Fibroblast of lung (primary cell): Measurements from ENCODE around the gene TRMT2A. TPM values are rescaled to one million over a fixed set of nuclear protein-coding genes. Genes with fewer than 3 reads are reported as not detected.

ENCODE experiments used
- DNase-seq, 2 donors: peaks; one replicate each; pipeline versions ENCODE4 v3.0.0 to v3.0.0-alpha.2; 2010; ENCODE audit warnings: low read depth in 2 of 2
- H2AFZ ChIP-seq: 2 replicates; pipeline ENCODE4 v1.5.1; 2012; ENCODE audit warnings: low read length, control low read depth, inconsistent platforms
- H3K27ac ChIP-seq: 2 replicates; pipeline ENCODE4 v1.5.1; 2011; ENCODE audit warnings: low read length, control low read depth; ENCODE audit not compliant: insufficient read depth
- H3K27me3 ChIP-seq: 2 replicates; pipeline ENCODE4 v1.5.1; 2011; ENCODE audit warnings: mild to moderate bottlenecking, low read length; ENCODE audit not compliant: control insufficient read depth, insufficient read depth
- H3K36me3 ChIP-seq: 2 replicates; pipeline ENCODE4 v1.5.1; 2011; ENCODE audit warnings: low read length; ENCODE audit not compliant: control insufficient read depth, insufficient read depth
- H3K4me1 ChIP-seq: 2 replicates; pipeline ENCODE4 v1.5.1; 2011; ENCODE audit warnings: low read length; ENCODE audit not compliant: control insufficient read depth, insufficient read depth; ENCODE audit errors: extremely low read depth
- H3K4me2 ChIP-seq: 2 replicates; pipeline ENCODE4 v1.5.1; 2011; ENCODE audit warnings: low read length, control low read depth; ENCODE audit not compliant: insufficient read depth; ENCODE audit errors: extremely low read depth
- H3K4me3 ChIP-seq, 4 experiments: fragments of 200-600 bp in 1 of 4; sonication (generic) in 1 of 4; replicated peaks in 1 of 4; 2 replicates each; pipeline ENCODE4 v1.5.1; 2011 to 2016; ENCODE audit warnings: low read length in 4 of 4, low read depth in 3 of 4, mild to moderate bottlenecking in 3 of 4, control low read depth in 2 of 4, inconsistent platforms in 1 of 4, mixed read lengths in 1 of 4; ENCODE audit not compliant: insufficient read depth in 1 of 4; ENCODE audit errors: control extremely low read depth in 1 of 4
- H3K79me2 ChIP-seq: 2 replicates; pipeline ENCODE4 v1.5.1; 2012; ENCODE audit warnings: mild to moderate bottlenecking, low read length, inconsistent platforms; ENCODE audit not compliant: control insufficient read depth, insufficient read depth
- H3K9ac ChIP-seq: 2 replicates; pipeline ENCODE4 v1.5.1; 2011; ENCODE audit warnings: mild to moderate bottlenecking, low read length, control low read depth; ENCODE audit not compliant: insufficient read depth
- H3K9me3 ChIP-seq: 2 replicates; pipeline ENCODE4 v1.5.1; 2012; ENCODE audit warnings: low read depth, low read length; ENCODE audit not compliant: control insufficient read depth, insufficient read depth
- H4K20me1 ChIP-seq: 2 replicates; pipeline ENCODE4 v1.5.1; 2011; ENCODE audit warnings: low read length; ENCODE audit not compliant: control insufficient read depth, insufficient read depth; ENCODE audit errors: extremely low read depth
- CTCF ChIP-seq, 2 donors: IDR thresholded peaks in 1 of 2; conservative IDR thresholded peaks in 1 of 2; 1 replicate in 1 of 2; 2 replicates in 1 of 2; pipeline ENCODE4 v1.5.1; 2011 to 2012; ENCODE audit warnings: low read length in 2 of 2, control low read depth in 1 of 2, inconsistent platforms in 1 of 2, low read depth in 1 of 2, mild to moderate bottlenecking in 1 of 2
- EZH2 ChIP-seq: IDR thresholded peaks from 2 replicates; pipeline ENCODE4 v1.5.1; 2012; ENCODE audit warnings: low read length, control low read depth, mild to moderate bottlenecking; ENCODE audit errors: missing control alignments
- polyA plus RNA-seq, 2 donors: library from polyadenylated mRNA; depleted of rRNA in 1 of 2; stranded (reverse) in 1 of 2; unstranded in 1 of 2; fragments of >200 nt; gene quantifications; 2 replicates each; pipeline ENCODE4 v1.2.1, GENCODE V29; 2011 to 2012; ENCODE audit warnings: missing spikeins in 1 of 2
- total RNA-seq: library from RNA; depleted of rRNA; stranded (reverse); fragments of >200 nt; gene quantifications from 2 replicates; pipeline ENCODE4 v1.2.1, GENCODE V29; 2014

TRMT2A gene
- total and polyA plus RNA-seq, 2 donors (not counting 1 experiment from before 2014, with no cell fraction given) = 13.5 to 52.2 TPM

DNA sequence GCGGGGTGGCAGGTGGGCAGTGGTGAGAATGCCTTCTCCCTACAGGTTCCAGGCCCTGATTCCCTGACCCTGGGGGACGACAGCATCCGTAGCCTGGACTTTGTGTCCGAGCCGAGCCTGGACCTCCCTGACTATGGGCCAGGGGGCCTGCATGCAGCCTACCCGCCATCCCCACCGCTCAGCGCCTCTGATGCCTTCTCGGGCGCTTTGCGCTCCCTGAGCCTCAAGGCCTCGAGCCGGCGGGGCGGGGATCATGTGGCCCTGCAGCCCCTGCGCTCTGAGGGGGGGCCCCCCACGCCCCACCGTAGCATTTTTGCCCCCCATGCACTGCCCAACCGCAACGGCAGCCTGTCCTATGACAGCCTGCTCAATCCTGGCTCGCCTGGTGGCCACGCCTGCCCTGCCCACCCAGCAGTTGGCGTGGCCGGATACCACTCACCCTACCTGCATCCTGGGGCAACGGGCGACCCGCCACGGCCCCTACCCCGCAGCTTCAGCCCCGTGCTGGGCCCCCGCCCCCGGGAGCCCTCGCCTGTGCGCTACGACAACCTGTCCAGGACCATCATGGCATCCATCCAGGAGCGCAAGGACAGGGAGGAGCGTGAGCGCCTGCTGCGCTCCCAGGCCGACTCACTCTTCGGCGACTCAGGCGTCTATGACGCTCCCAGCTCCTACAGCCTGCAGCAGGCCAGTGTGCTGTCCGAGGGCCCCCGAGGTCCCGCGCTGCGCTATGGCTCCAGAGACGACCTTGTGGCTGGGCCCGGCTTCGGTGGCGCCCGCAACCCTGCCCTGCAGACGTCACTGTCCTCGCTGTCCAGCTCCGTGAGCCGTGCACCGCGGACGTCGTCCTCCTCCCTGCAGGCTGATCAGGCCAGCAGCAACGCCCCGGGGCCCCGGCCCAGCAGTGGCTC lies 25.9 kb upstream of the TRMT2A start:
- Histone ChIP-seq H3K36me3 (peaks cover 18% of the 10 kb centered on the region), H3K4me2 (no peak overlapping the region), H4K20me1 (no peaks in the 10 kb centered on the region), H3K4me1 (no peaks in the 10 kb centered on the region), H3K9me3 (no peaks in the 10 kb centered on the region), H2AFZ (no peak overlapping the region), H3K4me3 (no peak overlapping the region), H3K27ac (no peak overlapping the region), H3K9ac (no peak overlapping the region), H3K79me2 (peaks cover 8% of the 10 kb centered on the region), H3K27me3 (no peaks in the 10 kb centered on the region)
- TF ChIP-seq CTCF (conservative IDR thresholded peaks at IDR 0.05 in 1 of 2, IDR thresholded peaks at IDR 0.05 in 1 of 2; ENCODE audit: low read depth in 1 of 2, low read length in 2 of 2) (no peak), EZH2 (no peak)
- no peak for DNase-seq

- peak in 1 of 2 donors; percentile 88 for DNase-seq
- TF ChIP-seq EZH2 = no peak
- TF ChIP-seq CTCF (conservative IDR thresholded peaks at IDR 0.05 in 1 of 2, IDR thresholded peaks at IDR 0.05 in 1 of 2; ENCODE audit: low read depth in 1 of 2, low read length in 2 of 2) = no peak
- Histone ChIP-seq H3K27ac (peak overlapping the region; percentile 16), H3K9me3 (no peaks in the 10 kb centered on the region), H3K79me2 (peaks cover 17% of the 10 kb centered on the region), H2AFZ (no peak overlapping the region), H3K27me3 (no peaks in the 10 kb centered on the region), H4K20me1 (no peaks in the 10 kb centered on the region), H3K36me3 (peaks cover 18% of the 10 kb centered on the region), H3K9ac (no peak overlapping the region), H3K4me1 (no peaks in the 10 kb centered on the region), H3K4me3 (no peak overlapping the region), H3K4me2 (no peak overlapping the region)
Observed at GRCh38 chr22:20141186-20142077, 24.4 kb upstream of the TRMT2A start.

GRCh38 chr22:20140521-20140964 lies 23.5 kb upstream of the TRMT2A start:
- no peaks in the 10 kb centered on the region for H3K9me3 ChIP-seq
- H3K27ac ChIP-seq = no peak overlapping the region
- peaks cover 26% of the 10 kb centered on the region for H3K79me2 ChIP-seq
- no peaks in the 10 kb centered on the region for H4K20me1 ChIP-seq
- no peak overlapping the region for H3K9ac ChIP-seq
- TF ChIP-seq CTCF (conservative IDR thresholded peaks at IDR 0.05 in 1 of 2, IDR thresholded peaks at IDR 0.05 in 1 of 2; ENCODE audit: low read depth in 1 of 2, low read length in 2 of 2) = no peak
- TF ChIP-seq EZH2 = no peak
- no peak for DNase-seq
- H3K27me3 ChIP-seq = no peaks in the 10 kb centered on the region
- H3K4me1 ChIP-seq = no peaks in the 10 kb centered on the region
- no peak overlapping the region for H2AFZ ChIP-seq
- H3K4me2 ChIP-seq = no peak overlapping the region
- H3K36me3 ChIP-seq = peaks cover 18% of the 10 kb centered on the region
- no peak overlapping the region for H3K4me3 ChIP-seq
